Brain microvascular endothelial cell (primary cell): Measurements from ENCODE around the gene CAB39L.

ENCODE experiments used
- DNase-seq: peaks from one replicate; pipeline ENCODE4 v3.0.0-alpha.2; 2020
- H3K27ac ChIP-seq: fragments of 250-450 bp; sonication (Bioruptor Pico); 2 replicates; pipeline ENCODE4 v1.5.1; 2020; ENCODE audit warnings: mild to moderate bottlenecking, moderate library complexity
- H3K27me3 ChIP-seq: fragments of 250-450 bp; sonication (Bioruptor Pico); replicated peaks from 2 replicates; pipeline ENCODE4 v1.5.1; 2020; ENCODE audit warnings: mild to moderate bottlenecking
- H3K36me3 ChIP-seq: fragments of 250-450 bp; sonication (Bioruptor Pico); replicated peaks from 2 replicates; pipeline ENCODE4 v1.5.1; 2020; ENCODE audit warnings: mild to moderate bottlenecking
- H3K4me3 ChIP-seq: 2 replicates; pipeline ENCODE4 v1.5.1; 2011; ENCODE audit warnings: low read depth, mild to moderate bottlenecking, control low read depth, low read length, moderate library complexity
- in situ Hi-C: cut with HindIII; loops from 2 replicates; pipeline ENCODE4 v1.10.0; 2017; ENCODE audit warnings: low sequenced_read_pairs, low pct_ligation_motif_present
- TF ChIP-seq, protein P1 (sequence below): IDR thresholded peaks from 2 replicates; pipeline ENCODE4 v1.5.1; 2011; ENCODE audit warnings: low read depth, mild to moderate bottlenecking, moderate library complexity, low read length, control low read depth, inconsistent platforms; ENCODE audit errors: missing control alignments

Gene CAB39L

DNA sequence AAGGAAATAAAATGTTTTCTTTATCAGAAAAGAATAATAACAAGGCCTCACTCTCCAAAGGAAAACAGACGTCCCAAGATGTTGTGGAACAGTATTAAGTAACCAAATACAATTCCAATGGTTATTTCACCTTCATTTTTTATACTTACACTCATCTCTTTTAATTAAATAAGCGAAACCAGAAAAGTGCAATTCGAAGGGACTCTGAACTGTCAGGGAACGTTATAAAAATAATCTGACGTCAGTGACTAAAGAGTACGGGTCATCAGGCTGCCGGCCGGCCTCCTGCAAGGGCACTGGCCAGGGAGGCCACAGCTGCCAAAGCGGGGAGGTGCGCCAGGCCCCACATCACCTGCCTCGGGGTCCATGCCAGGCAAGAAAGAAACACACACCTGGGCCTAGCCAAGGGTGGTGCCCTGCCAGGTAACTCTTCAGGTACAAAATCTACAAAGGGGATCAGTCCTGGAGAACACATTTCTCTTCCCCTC lies 134.9 kb downstream of the CAB39L start:
- peak overlapping the region; percentile 4 for H3K27ac ChIP-seq
- H3K36me3 ChIP-seq: no peaks in the 10 kb centered on the region
- no peak overlapping the region for H3K4me3 ChIP-seq
- TF ChIP-seq, protein P1, sequence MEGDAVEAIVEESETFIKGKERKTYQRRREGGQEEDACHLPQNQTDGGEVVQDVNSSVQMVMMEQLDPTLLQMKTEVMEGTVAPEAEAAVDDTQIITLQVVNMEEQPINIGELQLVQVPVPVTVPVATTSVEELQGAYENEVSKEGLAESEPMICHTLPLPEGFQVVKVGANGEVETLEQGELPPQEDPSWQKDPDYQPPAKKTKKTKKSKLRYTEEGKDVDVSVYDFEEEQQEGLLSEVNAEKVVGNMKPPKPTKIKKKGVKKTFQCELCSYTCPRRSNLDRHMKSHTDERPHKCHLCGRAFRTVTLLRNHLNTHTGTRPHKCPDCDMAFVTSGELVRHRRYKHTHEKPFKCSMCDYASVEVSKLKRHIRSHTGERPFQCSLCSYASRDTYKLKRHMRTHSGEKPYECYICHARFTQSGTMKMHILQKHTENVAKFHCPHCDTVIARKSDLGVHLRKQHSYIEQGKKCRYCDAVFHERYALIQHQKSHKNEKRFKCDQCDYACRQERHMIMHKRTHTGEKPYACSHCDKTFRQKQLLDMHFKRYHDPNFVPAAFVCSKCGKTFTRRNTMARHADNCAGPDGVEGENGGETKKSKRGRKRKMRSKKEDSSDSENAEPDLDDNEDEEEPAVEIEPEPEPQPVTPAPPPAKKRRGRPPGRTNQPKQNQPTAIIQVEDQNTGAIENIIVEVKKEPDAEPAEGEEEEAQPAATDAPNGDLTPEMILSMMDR: no peak
- peak; percentile 34 for DNase-seq
- H3K27me3 ChIP-seq: no peaks in the 10 kb centered on the region
- in situ Hi-C loops: no loop called here

DNA sequence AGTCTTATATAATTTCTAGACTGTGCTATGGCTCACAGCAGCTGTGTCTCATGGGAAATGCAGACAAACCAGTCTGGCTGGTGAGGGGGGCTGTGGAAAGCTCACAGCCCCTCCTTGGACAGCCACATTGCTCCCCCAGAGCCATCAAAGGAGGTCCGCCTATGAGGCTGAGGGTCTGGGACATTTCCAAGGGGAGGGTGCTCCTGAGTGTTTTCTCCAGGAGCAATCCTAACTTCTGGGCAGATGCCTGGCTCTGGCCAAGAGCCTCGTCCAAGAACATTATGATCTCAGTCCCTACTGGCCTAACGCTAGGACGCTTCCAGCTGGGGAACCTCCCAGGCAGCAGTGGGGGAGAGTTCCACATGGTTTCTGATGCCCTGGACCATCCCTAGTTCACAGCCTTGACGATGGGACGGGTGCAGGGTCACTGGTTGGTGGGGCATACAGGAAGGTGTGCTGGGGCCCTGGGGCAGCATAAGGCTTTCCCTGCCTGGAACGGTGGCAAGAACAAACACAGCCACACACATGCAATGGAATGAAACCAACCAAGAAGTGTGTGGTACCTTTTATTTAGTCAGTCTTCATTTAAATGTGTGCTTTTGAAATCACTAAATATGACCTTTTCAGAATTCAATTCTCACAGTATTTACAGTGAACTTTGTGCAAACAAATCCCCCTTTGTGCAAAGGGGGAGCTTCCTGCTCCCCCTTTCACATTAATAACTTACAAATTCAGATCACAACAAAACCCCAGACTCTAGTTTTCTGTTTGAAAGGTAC lies 135.6 kb downstream of the CAB39L start:
- TF ChIP-seq, protein P1: no peak
- Histone ChIP-seq H3K4me3 (no peak overlapping the region), H3K27me3 (no peaks in the 10 kb centered on the region), H3K36me3 (no peaks in the 10 kb centered on the region), H3K27ac (peak overlapping the region; percentile 4)
- in situ Hi-C loops: no loop called here
- peak; percentile 22 for DNase-seq

DNA sequence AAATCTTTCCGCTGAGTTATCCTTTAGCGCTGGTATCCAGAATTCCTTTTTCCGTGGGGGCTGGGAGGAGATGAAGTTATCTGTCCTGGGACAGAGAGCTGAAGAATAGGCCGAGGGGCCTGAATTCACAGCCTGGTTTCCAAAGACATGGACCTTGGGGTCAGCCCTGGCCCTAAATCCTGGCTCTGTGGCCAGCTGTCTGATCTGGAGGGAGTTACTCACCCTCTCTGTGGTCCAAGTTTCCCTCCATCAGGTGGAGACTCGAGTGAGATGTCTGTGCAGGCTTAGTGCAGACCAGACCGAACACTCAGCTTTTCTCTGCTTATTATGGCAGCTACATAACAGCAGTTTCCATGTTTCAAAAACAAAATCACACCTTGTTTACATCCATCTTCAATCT lies 136.5 kb downstream of the CAB39L start:
- H3K4me3 ChIP-seq: no peak overlapping the region
- in situ Hi-C loops: no loop called here
- no peaks in the 10 kb centered on the region for H3K36me3 ChIP-seq
- H3K27me3 ChIP-seq: no peaks in the 10 kb centered on the region
- H3K27ac ChIP-seq: no peak overlapping the region
- no peak for DNase-seq
- TF ChIP-seq, protein P1: no peak

DNA sequence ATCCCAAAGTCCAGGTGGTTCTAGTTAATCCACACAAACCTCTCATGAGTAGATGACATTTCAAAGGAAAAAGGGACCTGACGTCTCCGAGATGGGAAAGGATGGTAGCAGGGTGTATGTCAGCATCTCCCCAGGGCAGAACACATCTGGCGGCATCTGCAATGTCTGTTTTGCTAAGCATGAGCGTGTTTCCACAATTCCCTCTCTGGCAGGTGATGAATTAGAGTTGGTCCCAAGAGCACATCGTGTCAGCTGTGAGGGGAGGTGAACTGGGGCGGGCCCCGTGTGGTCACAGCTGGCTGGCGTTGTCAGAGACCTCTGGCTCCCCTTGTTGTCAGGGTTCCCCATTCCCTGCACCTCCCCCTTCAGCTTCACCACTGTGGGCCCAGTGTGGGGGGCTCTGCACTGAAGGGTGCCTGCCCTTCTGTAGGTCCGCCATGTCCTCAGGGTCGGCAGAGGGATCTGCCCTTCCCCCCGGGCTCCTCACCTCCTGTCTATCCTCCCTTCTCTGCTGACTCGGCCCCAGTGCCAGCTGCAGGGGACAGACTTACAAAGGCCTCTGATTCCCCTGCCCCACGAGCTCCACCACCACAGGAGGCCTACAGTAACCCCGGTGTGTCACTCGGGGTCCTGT lies 138.0 kb downstream of the CAB39L start:
- Histone ChIP-seq H3K27me3 (no peaks in the 10 kb centered on the region), H3K27ac (no peak overlapping the region), H3K4me3 (no peak overlapping the region), H3K36me3 (no peaks in the 10 kb centered on the region)
- in situ Hi-C loops: no loop called here
- DNase-seq: no peak
- TF ChIP-seq, protein P1: no peak

DNA sequence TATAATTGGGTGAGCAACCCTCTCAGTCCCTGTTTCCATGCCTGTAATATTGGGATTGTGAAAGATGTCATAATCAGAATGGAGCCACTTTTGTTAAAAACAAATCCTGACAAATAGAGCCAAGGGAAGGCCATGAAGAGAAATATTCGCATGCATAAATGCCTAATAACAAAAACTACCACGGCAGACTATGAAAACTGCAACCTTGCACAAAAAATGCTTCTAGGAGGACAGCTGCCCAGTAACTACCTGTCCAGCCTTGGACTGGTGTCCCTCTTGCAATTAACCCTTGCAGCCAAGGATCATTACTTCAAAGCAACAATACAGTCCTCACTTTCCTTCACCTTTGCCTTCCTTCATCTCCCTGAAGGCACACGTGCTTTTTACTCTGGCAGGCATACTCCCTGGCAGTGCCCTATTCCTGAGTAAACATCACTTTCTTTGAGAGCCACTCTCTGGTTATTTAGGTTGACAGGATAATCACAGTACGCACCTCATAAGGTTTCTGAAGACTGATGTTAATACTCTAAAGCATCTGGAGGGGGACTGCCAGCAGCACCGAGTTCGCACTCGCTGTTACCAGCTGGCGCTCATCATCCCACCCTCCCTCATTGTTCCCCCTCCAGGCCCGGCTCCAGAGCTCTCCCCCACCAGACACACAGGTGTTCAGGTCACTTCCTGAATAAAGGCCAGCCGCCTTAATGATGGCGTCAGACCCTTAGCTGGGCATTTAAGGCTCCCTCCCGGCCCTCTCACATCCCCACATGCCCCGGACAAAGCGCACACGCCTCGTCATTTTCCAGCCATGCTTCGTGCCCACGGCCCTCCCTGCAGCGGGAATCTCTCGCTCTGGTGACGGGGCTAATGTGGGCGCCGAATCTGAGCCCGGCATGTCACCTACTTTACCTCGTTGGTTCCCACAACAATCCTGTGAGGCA lies 138.8 kb downstream of the CAB39L start:
- TF ChIP-seq, protein P1: no peak
- H3K27ac ChIP-seq: no peak overlapping the region

More for the DNA sequence above, 138.8 kb downstream of the CAB39L start:
- in situ Hi-C loops: no loop called here
- H3K4me3 ChIP-seq: no peak overlapping the region
- DNase-seq: no peak
- H3K27me3 ChIP-seq: no peaks in the 10 kb centered on the region
- H3K36me3 ChIP-seq: no peaks in the 10 kb centered on the region
